HepG2 (cell line): ENCODE measurements around the gene ZNRF3. TPM values are rescaled to one million over a fixed set of nuclear protein-coding genes. Genes with fewer than 3 reads are reported as not detected.
A peak's percentile ranks its signal among the peaks of the same experiment; 100 is the strongest.

Experiments
- AKNA ChIP-seq: sonication (generic); formaldehyde crosslinking; IDR thresholded peaks from 2 replicates; pipeline ENCODE4 v1.4.0; 2020; ENCODE audit warnings: missing genetic modification reagents, borderline replicate concordance
- ARHGAP35 ChIP-seq: sonication (generic); formaldehyde crosslinking; IDR thresholded peaks from 2 replicates; pipeline ENCODE4 v1.9.0; 2022; ENCODE audit warnings: mild to moderate bottlenecking, inconsistent platforms, moderate library complexity, missing genetic modification reagents, borderline replicate concordance
- ARID2 ChIP-seq: sonication (generic); formaldehyde crosslinking; IDR thresholded peaks from 2 replicates; pipeline ENCODE4 v1.8.1; 2022; ENCODE audit warnings: mild to moderate bottlenecking, missing genetic modification reagents, borderline replicate concordance
- ATF3 ChIP-seq: sonication (generic); formaldehyde crosslinking; IDR thresholded peaks from 2 replicates; pipeline ENCODE4 v1.4.0; 2020; ENCODE audit warnings: missing genetic modification reagents
- BCL6 ChIP-seq: IDR thresholded peaks from 2 replicates; pipeline ENCODE4 v1.6.1; 2016; ENCODE audit warnings: missing genetic modification reagents, missing compliant biosample characterization
- JUND ChIP-seq: sonication (generic); formaldehyde crosslinking; IDR thresholded peaks from 2 replicates; pipeline ENCODE4 v1.8.0; 2022; ENCODE audit warnings: mild to moderate bottlenecking, missing genetic modification reagents
- ZBTB46 ChIP-seq: sonication (generic); formaldehyde crosslinking; IDR thresholded peaks from 2 replicates; pipeline ENCODE4 v1.4.0; 2020; ENCODE audit warnings: mild to moderate bottlenecking, missing genetic modification reagents, borderline replicate concordance
- ZBTB7A ChIP-seq: sonication (generic); formaldehyde crosslinking; IDR thresholded peaks from 2 replicates; pipeline ENCODE4 v1.8.0; 2022; ENCODE audit warnings: mild to moderate bottlenecking, missing genetic modification reagents
- ZNF121 ChIP-seq: sonication (generic); formaldehyde crosslinking; IDR thresholded peaks from 2 replicates; pipeline ENCODE4 v1.5.0; 2020; ENCODE audit warnings: mild to moderate bottlenecking, missing genetic modification reagents
- ZNF142 ChIP-seq: sonication (generic); formaldehyde crosslinking; IDR thresholded peaks from 2 replicates; pipeline ENCODE4 v1.4.0; 2020; ENCODE audit warnings: missing genetic modification reagents
- ZNF652 ChIP-seq: IDR thresholded peaks from 2 replicates; pipeline ENCODE4 v1.6.1; 2016; ENCODE audit warnings: low read depth, borderline replicate concordance
- ZNF710 ChIP-seq: sonication (generic); formaldehyde crosslinking; IDR thresholded peaks from 2 replicates; pipeline ENCODE4 v1.5.0; 2020; ENCODE audit warnings: mild to moderate bottlenecking, missing genetic modification reagents, borderline replicate concordance
- ZSCAN22 ChIP-seq: sonication (generic); formaldehyde crosslinking; IDR thresholded peaks from 2 replicates; pipeline ENCODE4 v1.4.0; 2020; ENCODE audit warnings: mild to moderate bottlenecking, missing genetic modification reagents
- polyA plus RNA-seq, 8 experiments: library from polyadenylated mRNA; depleted of rRNA in 3 of 8; stranded (reverse) in 7 of 8; unstranded in 1 of 8; fragments of >200 nt; fragmentation: Illumina TruSeq in 4 of 8; extraction: Trizol in 4 of 8; gene quantifications; 2 replicates each; pipeline versions ENCODE4 v1.2.1 to v1.2.3, GENCODE V29; 2011 to 2016; ENCODE audit warnings: low read depth in 4 of 8, missing spikeins in 1 of 8, mixed read lengths in 1 of 8; ENCODE audit not compliant: insufficient read depth in 1 of 8
- total RNA-seq, 5 experiments: library from RNA; depleted of rRNA; stranded (reverse); fragments of >200 nt; fragmentation: Illumina TruSeq; extraction: Trizol; gene quantifications; 2 replicates each; pipeline ENCODE4 v1.2.3, GENCODE V29; 2016; ENCODE audit warnings: low read depth in 1 of 5

Gene ZNRF3
- total and polyA plus RNA-seq, 2 of the 13 experiments (the other 11 are each of a cell fraction or from before 2014, with no cell fraction given) = 20.3 to 36.7 TPM

GRCh38 chr22:28892175-28892731 lies 8.9 kb downstream of the ZNRF3 start (continued):
- TF ChIP-seq ZNF142 (CRISPR knock-in tag) (0 out of 2 replicates have a peak, but pooled peaks have one; percentile 32), ZBTB46 (CRISPR knock-in tag) (no peak), ATF3 (CRISPR knock-in tag) (no peak), ARID2 (CRISPR knock-in tag) (no peak), ZNF652 (CRISPR knock-in tag) (peak; percentile 37; the same call in 1 of the 2 replicates), ARHGAP35 (CRISPR knock-in tag) (no peak), JUND (CRISPR knock-in tag) (no peak), ZBTB7A (CRISPR knock-in tag) (no peak), ZNF710 (CRISPR knock-in tag) (peak; percentile 73; the same call in 1 of the 2 replicates), BCL6 (CRISPR knock-in tag) (peak; percentile 36; the same call in 1 of the 2 replicates), ZNF121 (CRISPR knock-in tag) (no peak), ZSCAN22 (CRISPR knock-in tag) (no peak), AKNA (CRISPR knock-in tag) (no peak)
